A549 (cell line): ENCODE data around the gene SHC1.

Experiments used
- KDM1A ChIP-seq: fragments of 200-600 bp; sonication (generic); IDR thresholded peaks from 2 replicates; pipeline ENCODE4 v1.6.1; 2016; ENCODE audit warnings: low read depth, mild to moderate bottlenecking
- POLR2A ChIP-seq: IDR thresholded peaks from 2 replicates; pipeline ENCODE4 v1.6.1; 2012; ENCODE audit warnings: mild to moderate bottlenecking, low read length
- POLR2AphosphoS2 ChIP-seq: conservative IDR thresholded peaks from 2 replicates; pipeline ENCODE4 v1.6.1; 2012; ENCODE audit warnings: low read length, improper control_type of control experiment, inconsistent platforms
- TF ChIP-seq, protein P1 (sequence below): fragments of >200 bp; sonication (Bioruptor Twin); formaldehyde crosslinking; IDR thresholded peaks from 3 replicates; pipeline ENCODE4 v1.5.1; 2016

DNA sequence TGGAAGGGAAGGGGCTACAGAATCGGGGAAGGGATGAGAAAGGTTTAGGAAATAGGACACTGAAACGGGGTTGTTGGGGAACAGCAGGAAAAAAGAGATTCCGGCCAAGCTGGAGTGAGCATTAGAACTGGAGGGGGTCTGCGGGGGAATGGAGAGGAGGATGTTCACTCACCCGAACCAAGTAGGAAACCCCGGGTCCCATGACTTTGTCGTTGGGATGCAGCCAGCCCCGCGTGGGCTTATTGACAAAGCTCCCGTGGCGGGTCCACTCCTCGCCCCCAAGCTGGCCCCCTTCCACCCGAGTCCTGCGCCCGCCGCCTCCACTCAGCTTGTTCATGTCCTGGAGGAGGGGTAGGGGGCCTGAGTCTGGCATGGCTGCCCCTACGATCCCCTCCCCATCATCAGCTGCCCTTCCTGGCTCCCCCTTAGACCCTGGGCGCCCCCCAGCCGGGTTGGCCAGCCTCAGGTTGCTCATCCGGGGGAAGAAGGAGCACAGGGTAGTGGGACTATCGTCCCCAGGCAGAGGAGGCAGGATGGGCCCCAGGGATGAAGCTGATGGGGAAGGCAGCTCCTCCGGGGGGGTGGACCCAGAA is 591 bp downstream of the SHC1 start:
- TF ChIP-seq KDM1A, result no peak
- TF ChIP-seq, protein P1, sequence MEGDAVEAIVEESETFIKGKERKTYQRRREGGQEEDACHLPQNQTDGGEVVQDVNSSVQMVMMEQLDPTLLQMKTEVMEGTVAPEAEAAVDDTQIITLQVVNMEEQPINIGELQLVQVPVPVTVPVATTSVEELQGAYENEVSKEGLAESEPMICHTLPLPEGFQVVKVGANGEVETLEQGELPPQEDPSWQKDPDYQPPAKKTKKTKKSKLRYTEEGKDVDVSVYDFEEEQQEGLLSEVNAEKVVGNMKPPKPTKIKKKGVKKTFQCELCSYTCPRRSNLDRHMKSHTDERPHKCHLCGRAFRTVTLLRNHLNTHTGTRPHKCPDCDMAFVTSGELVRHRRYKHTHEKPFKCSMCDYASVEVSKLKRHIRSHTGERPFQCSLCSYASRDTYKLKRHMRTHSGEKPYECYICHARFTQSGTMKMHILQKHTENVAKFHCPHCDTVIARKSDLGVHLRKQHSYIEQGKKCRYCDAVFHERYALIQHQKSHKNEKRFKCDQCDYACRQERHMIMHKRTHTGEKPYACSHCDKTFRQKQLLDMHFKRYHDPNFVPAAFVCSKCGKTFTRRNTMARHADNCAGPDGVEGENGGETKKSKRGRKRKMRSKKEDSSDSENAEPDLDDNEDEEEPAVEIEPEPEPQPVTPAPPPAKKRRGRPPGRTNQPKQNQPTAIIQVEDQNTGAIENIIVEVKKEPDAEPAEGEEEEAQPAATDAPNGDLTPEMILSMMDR, result no peak
- TF ChIP-seq POLR2A, result 0 out of 2 replicates have a peak, but pooled peaks have one; percentile 14
- TF ChIP-seq POLR2AphosphoS2, result no peak
